Neutrophil (primary cell): Measurements from ENCODE around the gene RAI1.

Experiments
- H3K27ac ChIP-seq: fragments of 200-600 bp; sonication (generic); 2 replicates; pipeline ENCODE4 v1.5.1; 2016; ENCODE audit warnings: mild to moderate bottlenecking, moderate library complexity
- H3K27me3 ChIP-seq: fragments of 200-600 bp; sonication (generic); 2 replicates; pipeline ENCODE4 v1.6.0; 2016; ENCODE audit warnings: mild to moderate bottlenecking
- H3K36me3 ChIP-seq: fragments of 200-600 bp; sonication (generic); 2 replicates; pipeline ENCODE4 v1.5.1; 2017
- H3K4me1 ChIP-seq, 2 experiments: fragments of 200-600 bp in 1 of 2; sonication (generic) in 1 of 2; 1 replicate in 1 of 2; 2 replicates in 1 of 2; pipeline versions ENCODE4 v1.5.1 to v1.6.1; 2013 to 2016; ENCODE audit warnings: low read depth in 1 of 2, low read length in 1 of 2, mild to moderate bottlenecking in 1 of 2, moderate library complexity in 1 of 2; ENCODE audit not compliant: control insufficient read depth in 1 of 2, insufficient read depth in 1 of 2
- H3K4me3 ChIP-seq, 2 experiments: fragments of 200-600 bp in 1 of 2; sonication (generic) in 1 of 2; 1 replicate in 1 of 2; 2 replicates in 1 of 2; pipeline ENCODE4 v1.5.1; 2013 to 2016; ENCODE audit warnings: low read depth in 1 of 2, low read length in 1 of 2, mild to moderate bottlenecking in 1 of 2, moderate library complexity in 1 of 2
- H3K9me3 ChIP-seq: fragments of 200-600 bp; sonication (generic); 2 replicates; pipeline ENCODE4 v1.5.1; 2016
- TF ChIP-seq, protein P1 (sequence below): fragments of 200-600 bp; sonication (generic); IDR thresholded peaks from 2 replicates; pipeline ENCODE4 v1.5.1; 2016; ENCODE audit warnings: antibody characterized with exemption

The RAI1 gene

DNA sequence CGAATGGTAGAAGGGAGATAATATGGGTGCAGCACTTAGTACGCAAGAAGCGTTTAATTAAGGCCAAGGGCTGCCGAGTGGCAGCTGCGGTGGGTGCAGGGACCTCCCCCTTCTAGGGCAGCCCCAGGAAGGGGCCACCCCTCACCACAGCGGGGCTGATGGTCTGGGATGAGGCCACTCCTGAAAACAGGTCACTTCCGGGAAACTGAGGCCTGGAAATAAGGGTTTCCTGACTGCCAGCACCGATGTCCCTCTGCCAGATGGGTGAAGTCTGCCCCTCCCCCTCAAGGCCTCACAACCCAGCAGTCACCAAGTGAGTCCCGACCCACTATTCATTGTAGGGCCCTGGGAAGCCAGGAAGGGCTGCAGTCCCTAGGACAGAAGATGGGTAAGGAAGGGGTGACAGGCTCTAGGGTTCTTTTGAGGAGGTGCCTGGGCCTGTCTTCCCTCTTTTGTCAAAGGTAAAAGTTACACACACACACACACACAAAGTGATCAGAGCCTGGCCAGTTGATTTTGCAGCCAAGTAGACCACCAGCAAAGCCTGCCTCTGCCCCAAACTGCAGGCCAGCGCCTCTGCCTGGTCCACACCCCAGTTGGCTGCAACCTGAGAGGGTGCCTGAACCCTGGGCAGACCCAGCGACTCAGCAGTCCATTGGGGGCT, 143.0 kb downstream of the RAI1 start:
- peak overlapping the region; percentile 71 for H3K4me3 ChIP-seq
- peaks cover 10% of the 10 kb centered on the region for H3K27me3 ChIP-seq
- H3K9me3 ChIP-seq = no peaks in the 10 kb centered on the region
- H3K27ac ChIP-seq = peak overlapping the region; percentile 74
- H3K36me3 ChIP-seq = peaks cover 4% of the 10 kb centered on the region
- H3K4me1 ChIP-seq = peaks cover 44 to 48% of the 10 kb centered on the region in 2 experiments
- TF ChIP-seq, protein P1, sequence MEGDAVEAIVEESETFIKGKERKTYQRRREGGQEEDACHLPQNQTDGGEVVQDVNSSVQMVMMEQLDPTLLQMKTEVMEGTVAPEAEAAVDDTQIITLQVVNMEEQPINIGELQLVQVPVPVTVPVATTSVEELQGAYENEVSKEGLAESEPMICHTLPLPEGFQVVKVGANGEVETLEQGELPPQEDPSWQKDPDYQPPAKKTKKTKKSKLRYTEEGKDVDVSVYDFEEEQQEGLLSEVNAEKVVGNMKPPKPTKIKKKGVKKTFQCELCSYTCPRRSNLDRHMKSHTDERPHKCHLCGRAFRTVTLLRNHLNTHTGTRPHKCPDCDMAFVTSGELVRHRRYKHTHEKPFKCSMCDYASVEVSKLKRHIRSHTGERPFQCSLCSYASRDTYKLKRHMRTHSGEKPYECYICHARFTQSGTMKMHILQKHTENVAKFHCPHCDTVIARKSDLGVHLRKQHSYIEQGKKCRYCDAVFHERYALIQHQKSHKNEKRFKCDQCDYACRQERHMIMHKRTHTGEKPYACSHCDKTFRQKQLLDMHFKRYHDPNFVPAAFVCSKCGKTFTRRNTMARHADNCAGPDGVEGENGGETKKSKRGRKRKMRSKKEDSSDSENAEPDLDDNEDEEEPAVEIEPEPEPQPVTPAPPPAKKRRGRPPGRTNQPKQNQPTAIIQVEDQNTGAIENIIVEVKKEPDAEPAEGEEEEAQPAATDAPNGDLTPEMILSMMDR = no peak

DNA sequence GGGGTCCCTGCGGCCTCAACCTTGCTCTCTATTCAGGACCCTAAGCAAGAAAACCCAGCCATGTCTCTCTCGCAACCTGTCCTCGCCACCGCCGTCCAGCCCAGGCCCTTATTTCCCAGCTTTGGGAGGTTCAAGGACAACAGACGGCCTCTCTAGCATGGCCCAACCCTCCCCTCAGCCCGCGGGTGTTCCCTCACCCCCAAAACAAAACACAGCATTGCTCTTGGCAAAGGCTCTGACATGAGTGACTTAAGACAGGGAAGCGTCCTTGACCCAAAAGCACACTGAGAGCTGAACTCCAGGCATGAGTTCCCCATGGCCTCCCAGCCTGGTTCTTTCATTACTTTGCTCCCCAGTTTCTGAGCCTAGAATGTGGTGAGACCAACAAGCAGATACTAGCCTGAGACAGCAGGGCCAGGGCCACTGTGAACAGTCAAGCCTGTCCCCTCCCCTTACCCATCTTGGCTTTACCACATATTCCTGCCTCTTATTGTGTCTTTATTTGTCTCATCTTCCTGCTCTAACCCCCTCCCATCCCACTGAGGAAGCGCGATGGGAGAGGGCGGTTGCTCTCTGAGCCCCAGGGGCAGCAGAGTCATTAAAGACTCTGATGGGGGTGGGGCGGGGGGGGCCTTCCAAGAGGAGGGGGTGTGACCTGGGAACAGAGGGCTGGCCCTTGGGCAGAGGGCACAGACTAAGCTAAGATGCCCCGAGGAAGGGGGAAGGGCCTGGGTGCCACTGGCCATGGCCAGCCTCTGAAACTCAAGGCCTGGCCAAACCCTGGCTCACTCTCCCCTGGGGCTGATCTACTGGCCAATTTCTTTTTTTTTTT, 143.7 kb downstream of the RAI1 start:
- Histone ChIP-seq H3K36me3 (no peaks in the 10 kb centered on the region), H3K4me3 (no peak overlapping the region), H3K27me3 (peaks cover 10% of the 10 kb centered on the region), H3K4me1 (peaks cover 37 to 41% of the 10 kb centered on the region in 2 experiments), H3K9me3 (no peaks in the 10 kb centered on the region), H3K27ac (peak overlapping the region; percentile 74)
- TF ChIP-seq, protein P1 = no peak

DNA sequence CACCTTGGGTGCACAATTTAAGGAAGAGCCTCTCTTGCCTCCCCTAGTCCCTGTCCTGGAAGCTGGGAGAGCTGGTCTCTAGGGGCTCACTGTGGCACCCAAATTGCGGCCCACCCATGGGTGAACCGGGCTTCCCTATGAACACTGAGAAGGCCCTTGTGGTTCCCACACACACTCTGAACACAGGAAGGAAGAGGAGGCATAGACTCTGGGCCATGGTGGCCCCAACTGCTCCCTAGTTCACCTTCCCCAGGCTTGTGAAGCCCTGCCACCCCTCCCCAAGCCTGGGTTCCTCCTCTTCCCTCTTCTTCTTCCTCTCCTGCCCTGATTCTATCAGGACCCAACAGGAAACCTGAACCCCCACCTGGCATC, 145.1 kb downstream of the RAI1 start:
- TF ChIP-seq, protein P1 = no peak
- H3K36me3 ChIP-seq = no peaks in the 10 kb centered on the region
- peak overlapping the region; percentile 38 for H3K27ac ChIP-seq
- H3K27me3 ChIP-seq = peaks cover 10% of the 10 kb centered on the region
- no peaks in the 10 kb centered on the region for H3K9me3 ChIP-seq
- no peak overlapping the region for H3K4me3 ChIP-seq
- peaks cover 37 to 41% of the 10 kb centered on the region in 2 experiments for H3K4me1 ChIP-seq

DNA sequence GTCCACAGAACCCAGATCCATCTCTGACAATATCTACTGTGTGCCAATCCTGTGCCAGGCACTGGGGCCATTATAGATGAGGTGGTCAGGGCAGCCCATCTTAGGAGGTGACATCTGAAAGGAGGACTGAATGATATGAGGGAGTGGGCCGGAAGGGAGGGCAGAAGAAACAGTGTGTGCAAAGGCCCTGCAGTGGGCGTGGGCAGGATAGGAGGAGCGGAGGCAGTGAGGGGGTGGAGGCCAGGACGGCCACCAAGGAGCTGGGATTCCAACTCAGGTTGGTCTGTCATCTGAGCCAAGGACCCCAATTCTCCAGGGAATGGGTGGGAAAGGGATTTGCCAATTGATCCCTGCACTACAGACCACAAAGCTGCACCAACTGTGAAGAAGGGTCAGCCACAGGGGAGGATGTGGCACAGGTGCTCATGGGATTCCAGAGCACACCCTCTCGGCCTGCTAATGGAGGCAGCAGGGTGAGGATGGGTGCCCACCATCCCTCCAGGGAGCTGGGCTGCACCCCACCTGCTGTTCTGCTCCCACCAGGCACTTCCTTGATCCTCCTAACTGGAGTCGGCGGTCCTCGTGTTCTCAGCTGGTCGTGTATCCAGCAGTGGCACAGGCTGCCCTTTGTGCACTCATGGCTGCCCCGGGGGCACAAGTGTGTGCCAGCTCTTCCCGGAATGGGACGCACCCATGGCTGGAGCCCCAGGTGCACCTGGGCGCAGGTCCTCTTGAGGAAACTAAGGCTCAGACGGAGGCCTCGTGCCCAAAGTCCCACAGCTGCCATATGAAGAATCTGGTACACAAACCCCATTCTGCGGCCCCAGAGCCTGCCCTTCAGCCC, 145.9 kb downstream of the RAI1 start:
- Histone ChIP-seq H3K27ac (peak overlapping the region; percentile 38), H3K9me3 (no peaks in the 10 kb centered on the region), H3K4me3 (no peak overlapping the region), H3K36me3 (no peaks in the 10 kb centered on the region), H3K27me3 (peaks cover 10% of the 10 kb centered on the region), H3K4me1 (peaks cover 37 to 39% of the 10 kb centered on the region in 2 experiments)
- TF ChIP-seq, protein P1 = no peak

DNA sequence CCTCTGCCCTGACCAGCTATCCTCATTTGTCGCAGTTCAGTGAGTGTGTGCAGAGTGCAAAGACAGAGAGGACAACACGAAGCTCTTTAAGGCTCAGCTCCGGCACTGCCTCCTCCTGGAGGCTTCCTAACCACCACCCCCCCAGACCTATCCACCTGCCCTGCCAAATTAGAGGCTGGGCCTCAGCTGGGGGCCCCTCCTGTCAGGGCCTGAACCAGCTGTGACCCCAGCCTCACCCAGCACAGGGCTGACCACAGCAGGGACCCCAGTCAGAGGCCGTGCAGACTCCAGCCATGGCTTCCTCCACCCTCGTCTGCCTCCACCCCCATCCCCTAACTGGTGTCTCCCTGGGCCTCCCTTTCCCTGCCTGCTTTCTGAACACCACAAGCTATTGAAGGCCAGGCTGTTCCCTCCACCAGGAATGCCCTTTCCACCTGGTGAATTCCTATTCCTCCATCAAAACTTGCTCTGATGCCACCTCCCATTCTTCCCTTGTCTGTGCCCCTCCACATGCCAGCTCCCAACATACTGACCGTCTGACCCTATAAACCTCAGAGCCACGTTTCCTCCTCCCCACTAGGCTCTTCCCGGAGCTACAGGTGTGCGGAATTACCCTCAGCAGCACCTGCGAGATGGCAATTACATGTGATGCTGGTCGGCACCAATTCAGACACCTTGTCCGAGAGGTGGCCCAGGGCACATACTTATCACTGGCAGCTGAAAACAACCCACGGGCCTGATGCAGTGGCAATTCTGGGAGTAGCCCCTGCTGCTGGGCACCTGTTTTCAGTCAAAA, 146.8 kb downstream of the RAI1 start:
- TF ChIP-seq, protein P1 = no peak

More for the DNA sequence above, 146.8 kb downstream of the RAI1 start:
- no peak overlapping the region for H3K4me3 ChIP-seq
- no peaks in the 10 kb centered on the region for H3K36me3 ChIP-seq
- no peak overlapping the region for H3K27ac ChIP-seq
- H3K9me3 ChIP-seq = no peaks in the 10 kb centered on the region
- peaks cover 30% of the 10 kb centered on the region in 2 experiments for H3K4me1 ChIP-seq
- peaks cover 3% of the 10 kb centered on the region for H3K27me3 ChIP-seq
